ENCODE measurements around the gene SNHG17.
"Not testable (repeated sequence)": the region's sequence is repeated elsewhere in the genome, so short reads cannot be mapped to it uniquely, and the experiment has no call there.

Gene SNHG17

DNA sequence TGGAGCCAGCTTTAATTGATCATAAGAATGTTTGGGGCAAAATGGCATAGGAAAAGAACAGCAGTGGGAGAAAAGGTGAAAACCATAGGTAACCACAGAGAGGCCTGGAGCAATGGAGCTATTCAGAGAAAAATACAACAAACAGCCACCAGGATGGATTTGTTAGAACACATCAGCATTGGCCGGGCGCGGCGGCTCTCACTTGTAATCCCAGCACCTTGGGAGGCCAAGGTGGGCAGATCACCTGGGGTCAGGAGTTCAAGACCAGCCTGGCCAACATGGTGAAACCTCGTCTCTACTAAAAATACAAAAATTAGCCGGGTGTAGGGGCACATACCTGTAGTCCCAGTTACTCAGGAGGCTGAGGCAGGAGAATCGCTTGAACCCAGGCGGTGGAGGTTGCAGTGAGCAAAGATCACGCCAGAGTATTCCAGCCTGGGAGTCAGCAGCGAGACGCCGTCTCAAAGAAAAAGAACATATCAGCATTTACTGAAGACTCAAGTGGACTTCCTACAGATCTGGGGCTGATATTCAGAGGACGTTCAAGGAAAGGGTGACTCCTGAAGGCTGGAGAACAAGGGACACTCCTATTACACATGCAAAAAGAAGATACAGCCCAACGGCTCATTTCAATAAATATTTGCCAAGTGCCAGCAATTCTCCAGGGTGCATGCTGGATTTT lies 20.2 kb downstream of the SNHG17 start:
- DNase-seq = no peak

GRCh38 chr20:38412877-38413577 lies 22.1 kb downstream of the SNHG17 start:
- DNase-seq = no peak

DNA sequence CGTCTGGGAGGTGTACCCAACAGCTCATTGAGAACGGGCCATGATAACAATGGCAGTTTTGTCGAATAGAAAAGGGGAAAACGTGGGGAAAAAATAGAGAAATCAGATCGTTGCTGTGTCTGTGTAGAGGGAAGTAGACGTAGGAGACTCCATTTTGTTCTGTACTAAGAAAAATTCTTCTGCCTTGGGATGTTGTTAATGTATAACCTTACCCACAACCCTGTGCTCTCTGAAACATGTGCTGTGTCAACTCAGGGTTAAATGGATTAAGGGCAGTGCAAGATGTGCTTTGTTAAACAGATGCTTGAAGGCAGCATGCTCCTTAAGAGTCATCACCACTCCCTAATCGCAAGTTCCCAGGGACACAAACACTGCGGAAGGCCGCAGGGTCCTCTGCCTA lies 27.3 kb downstream of the SNHG17 start:
- not testable (repeated sequence) for DNase-seq

- DNase-seq = no peak
Observed at GRCh38 chr20:38407321-38407720, 27.8 kb downstream of the SNHG17 start.

DNA sequence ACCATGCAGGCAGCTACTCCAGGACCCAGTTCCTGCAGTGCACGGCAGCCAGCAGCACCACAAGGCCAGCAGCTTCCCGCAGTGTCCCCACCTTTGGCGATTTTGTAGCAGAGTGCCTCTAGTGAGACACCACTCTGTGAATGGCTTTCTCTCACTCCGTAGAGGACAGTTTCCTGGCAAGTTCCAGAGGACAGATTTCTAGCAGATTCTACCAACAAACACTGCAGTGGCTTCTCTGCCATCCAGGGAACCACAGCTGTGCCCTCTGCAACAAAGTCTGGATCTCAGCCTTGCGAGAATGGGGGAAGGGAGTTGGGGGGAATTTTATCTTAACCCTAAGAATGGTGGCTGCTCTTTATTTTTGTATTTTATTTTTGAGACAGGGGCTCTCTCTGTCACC lies 28.7 kb downstream of the SNHG17 start:
- no peak for DNase-seq

GRCh38 chr20:38405132-38405531 lies 30.0 kb downstream of the SNHG17 start:
- DNase-seq = no peak

GRCh38 chr20:38404016-38404415 lies 31.1 kb downstream of the SNHG17 start:
- no peak for DNase-seq

- DNase-seq = no peak
Observed at GRCh38 chr20:38402816-38403215, 32.3 kb downstream of the SNHG17 start.

- no peak for DNase-seq
Observed at GRCh38 chr20:38402089-38402488, 33.0 kb downstream of the SNHG17 start.

GRCh38 chr20:38395751-38396395 lies 39.3 kb downstream of the SNHG17 start:
- not testable (repeated sequence) for DNase-seq

GRCh38 chr20:38395165-38395564 lies 40.0 kb downstream of the SNHG17 start:
- peak; percentile 42 for DNase-seq

GRCh38 chr20:38393259-38393658 lies 41.9 kb downstream of the SNHG17 start:
- DNase-seq = no peak

DNA sequence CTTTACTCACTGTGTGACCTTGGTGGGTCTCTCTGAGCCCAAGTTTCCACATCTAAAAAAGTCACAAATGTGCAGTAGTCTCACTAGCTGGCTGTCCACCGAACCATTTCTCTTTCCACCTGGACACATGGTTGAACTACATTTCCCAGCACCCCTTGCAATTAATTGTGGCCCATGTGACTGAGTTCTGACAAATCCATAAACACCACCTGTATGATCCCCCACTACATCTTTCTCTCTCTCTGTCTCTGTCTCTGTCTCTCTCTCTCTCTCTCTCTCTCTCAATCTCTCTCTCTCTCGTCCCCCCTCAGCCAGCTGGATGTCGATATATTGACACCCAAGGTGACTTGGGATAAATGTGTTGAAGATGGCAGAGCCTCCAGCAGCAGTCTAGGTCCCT lies 42.8 kb downstream of the SNHG17 start:
- no peak for DNase-seq

GRCh38 chr20:38387953-38388352 lies 47.2 kb downstream of the SNHG17 start:
- DNase-seq = no peak

- DNase-seq = no peak
Observed at GRCh38 chr20:38386851-38387250, 48.3 kb downstream of the SNHG17 start.

GRCh38 chr20:38386004-38386403 lies 49.1 kb downstream of the SNHG17 start:
- DNase-seq = no peak

DNA sequence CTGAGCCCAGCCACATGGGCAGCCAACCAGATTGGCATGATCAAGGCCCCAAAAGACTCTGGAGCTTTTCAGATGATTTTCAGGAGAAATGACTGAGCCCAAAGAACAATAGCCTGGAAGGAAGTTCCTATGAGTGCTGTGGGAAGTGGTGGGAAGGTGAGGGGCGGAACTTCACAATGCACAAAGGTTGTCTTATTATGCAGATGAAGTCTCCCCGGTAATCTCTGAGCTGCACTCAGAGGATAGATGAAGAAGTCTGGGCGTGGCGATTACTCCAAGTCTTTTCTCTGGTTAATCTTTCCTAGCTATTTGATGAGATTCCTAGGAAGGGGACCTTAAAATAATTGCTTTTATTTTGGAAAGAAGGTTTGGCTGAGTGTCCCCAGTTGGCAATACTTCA lies 52.0 kb downstream of the SNHG17 start:
- no peak for DNase-seq

GRCh38 chr20:38377838-38378237 lies 57.3 kb downstream of the SNHG17 start:
- DNase-seq = not testable (repeated sequence)

DNA sequence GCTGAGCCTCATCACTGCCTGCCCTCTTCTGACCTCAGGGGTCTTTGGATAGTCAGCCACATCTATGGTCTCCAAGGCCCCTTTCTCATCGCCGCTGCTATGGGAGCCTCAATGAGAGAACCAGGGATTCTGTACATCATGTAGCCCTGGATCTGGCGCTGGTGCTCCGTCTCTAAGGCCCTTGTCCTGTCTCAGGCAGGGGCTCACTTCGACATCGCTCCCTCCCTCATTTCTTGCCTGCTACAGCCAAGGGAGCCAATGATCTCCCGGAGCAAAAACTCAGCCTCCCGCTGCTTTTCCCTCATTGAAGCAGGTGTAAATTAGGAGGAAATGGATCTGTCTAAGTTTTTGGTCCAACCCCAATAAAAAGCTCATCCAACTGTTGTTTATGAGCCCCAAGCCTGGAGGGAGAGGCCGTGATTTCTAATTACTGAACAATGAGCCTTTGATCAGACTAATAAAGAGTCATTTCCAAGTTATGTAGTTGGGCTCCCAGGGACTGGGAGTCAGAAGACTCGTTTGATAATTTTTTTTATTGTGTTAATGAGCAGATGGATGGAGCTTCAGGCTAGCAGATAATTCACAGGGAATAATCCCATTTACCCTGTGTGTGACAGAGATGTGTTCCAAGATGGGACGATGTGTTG lies 58.0 kb downstream of the SNHG17 start:
- no peak for DNase-seq

DNA sequence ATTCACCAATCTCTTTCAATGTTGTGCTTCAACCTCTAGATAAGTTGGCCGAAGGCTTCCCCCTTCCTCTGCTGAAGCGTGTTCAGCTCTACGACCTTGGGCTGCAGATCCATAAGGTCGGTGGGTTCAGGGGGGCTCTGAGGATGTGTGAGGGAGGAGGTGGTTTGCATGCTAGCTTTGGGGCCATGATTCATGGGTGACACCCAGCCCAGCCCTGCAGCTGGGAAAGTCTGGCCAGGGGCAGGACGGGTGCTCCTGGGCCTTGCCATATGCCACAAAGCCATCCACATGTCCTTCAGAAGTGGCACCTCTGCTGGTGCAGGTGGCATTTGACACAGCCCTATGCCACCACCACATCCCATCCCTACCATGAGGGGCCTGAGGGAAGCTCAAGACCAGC lies 61.2 kb downstream of the SNHG17 start:
- no peak for DNase-seq

DNA sequence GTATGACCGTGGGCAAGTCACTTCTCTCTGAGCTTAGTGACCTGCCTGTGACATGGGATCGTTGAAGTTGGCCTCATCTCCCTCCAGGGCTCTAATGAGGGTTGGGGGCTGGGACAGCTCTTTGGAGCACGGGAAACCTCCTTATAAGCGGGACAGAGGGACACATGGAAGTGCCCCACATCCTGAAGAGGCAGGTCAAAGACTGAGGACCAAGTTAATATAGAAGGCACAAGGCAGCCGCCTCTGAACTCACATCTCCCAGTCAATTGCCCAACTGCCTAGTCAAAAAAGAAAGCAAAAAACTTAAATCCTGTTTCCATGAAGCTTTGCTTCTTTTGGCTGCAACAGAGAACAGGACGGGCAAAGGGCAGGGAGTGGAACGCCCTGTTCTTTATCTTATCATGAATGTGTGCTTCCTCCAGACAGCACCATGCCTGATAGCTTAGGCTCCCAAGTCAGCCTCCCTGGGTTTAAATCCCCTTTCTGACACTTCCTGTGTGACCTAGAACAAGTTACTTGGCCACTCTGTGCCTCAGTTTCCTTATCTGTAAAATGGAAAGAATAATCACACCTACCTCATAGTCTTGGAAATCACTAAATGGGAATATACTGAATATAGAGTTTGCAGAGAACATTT lies 61.8 kb downstream of the SNHG17 start:
- no peak for DNase-seq

DNA sequence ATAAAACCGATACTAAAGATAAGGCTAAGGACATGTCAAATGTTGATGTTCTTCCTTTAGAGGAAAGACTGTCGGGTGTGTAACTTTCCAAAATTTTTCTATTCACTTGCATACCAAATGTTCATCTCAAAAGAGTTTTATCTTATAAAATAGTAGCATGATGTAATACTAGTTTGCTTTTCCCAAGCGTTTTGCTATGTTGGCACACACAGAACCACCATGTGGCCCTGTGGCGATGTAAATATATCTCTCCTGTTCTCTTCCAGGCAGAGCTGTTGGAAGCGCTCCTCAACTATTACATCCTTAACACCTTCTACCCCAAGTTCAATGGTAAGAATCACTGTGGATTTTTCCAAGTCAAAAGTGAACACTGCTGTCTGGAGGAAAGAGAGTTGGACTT lies 62.3 kb downstream of the SNHG17 start:
- DNase-seq = no peak

All from NCI-H2171 (cell line).